ENCODE measurements around the gene STX1B.

DNA sequence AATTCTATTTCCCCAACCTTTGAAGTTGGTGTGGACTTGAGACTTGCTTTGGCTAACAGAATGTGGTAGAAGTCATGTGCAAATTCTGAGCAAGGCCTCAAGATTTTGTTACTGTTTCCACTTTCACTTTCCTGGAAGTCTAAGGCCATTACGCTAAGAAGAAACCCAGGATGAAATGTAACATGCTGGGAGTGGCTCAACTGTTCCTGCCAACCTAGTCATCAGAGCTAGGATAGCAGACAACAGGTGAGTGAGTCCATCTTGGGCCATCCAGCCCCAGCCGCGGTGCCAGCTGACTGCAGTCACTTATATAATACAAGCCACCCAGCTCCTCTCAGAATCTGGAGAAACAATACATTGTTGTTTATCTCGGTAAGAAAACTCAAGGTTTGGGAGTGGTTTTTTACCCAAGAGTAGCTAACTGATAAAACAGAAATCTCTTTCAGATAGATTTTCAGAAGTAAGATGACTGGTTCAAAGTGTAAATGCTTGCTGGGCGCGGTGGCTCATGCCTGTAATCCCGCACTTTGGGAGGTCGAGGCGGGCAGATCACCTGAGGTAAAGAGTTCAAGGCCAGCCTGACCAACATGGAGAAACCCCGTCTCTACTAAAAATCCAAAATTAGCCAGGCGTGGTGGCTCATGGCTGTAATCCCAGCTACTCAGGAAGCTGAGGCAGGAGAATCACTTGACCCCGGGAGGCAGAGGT lies 12.3 kb upstream of the STX1B start:
- TF ChIP-seq, protein P1, sequence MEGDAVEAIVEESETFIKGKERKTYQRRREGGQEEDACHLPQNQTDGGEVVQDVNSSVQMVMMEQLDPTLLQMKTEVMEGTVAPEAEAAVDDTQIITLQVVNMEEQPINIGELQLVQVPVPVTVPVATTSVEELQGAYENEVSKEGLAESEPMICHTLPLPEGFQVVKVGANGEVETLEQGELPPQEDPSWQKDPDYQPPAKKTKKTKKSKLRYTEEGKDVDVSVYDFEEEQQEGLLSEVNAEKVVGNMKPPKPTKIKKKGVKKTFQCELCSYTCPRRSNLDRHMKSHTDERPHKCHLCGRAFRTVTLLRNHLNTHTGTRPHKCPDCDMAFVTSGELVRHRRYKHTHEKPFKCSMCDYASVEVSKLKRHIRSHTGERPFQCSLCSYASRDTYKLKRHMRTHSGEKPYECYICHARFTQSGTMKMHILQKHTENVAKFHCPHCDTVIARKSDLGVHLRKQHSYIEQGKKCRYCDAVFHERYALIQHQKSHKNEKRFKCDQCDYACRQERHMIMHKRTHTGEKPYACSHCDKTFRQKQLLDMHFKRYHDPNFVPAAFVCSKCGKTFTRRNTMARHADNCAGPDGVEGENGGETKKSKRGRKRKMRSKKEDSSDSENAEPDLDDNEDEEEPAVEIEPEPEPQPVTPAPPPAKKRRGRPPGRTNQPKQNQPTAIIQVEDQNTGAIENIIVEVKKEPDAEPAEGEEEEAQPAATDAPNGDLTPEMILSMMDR (conservative IDR thresholded peaks at IDR 0.05; ENCODE audit: low read length): no peak
- no peak for TF ChIP-seq EZH2phosphoT487 (IDR thresholded peaks at IDR 0.05; ENCODE audit: borderline replicate concordance)
